Measurements from ENCODE around the gene BRINP1. TPM values are rescaled to one million over a fixed set of nuclear protein-coding genes. Genes with fewer than 3 reads are reported as not detected.

BRINP1 gene
- total RNA-seq, 2 donors from 2014 or later = 0.44 to 1.9 TPM

DNA sequence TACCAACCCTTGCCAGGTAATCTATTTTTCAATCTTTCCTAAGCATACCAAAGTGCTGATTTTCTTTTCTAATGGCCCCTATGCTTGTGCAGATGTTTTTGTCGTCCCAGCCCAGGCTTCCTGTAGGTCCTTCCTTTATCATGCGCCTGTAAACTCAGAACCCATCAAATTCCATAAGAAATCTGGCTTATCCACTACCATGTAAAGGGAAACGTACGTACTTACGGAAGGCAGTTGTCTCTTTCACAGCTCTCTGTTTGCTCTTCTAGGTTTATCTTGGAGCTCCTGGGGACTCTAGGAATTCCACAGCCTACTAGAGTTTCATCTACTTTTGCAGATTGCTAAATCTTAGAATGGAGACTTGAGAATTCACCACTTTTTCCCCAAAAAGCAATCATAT, 9.0 kb downstream of the BRINP1 start:
- no peak for DNase-seq

DNA sequence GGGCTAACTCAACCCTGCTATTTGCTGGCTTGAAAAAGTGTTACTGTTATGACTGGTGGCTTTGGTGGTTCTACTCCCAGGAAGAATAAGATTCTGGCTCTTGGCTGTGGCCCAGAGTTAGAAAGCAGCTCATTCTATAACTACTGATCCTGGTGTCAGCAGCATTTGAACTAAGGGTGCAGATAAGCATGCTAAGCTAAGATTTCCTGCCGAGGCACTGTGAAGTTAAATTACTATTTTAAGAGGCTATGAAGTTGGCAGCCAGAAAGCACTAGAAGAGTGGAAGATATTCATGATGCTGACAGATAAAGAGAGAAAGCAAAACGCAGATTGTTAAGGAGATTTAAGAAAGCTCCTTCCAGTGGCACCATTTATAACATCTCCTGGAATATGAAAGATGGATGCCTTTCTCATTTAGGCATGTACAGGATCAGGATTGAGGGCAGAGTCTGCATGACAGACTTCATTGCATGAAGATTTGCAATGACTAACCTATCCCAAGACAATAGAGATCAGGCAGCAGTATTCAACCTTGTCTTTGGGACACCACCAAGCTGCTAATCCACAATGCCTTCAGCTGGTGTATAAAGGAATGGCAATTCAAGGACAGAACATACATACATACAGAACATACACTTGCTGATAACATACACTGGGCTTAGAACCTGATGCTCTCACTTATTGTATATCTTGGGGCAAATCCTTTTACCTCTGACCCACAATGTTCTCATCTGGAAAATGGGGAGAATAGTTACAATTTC, 11.7 kb downstream of the BRINP1 start:
- DNase-seq (no peak), ATAC-seq (no peak)
- intact Hi-C loops (cut with DNase I) = no loop called here

More for the DNA sequence above, 9.0 kb downstream of the BRINP1 start:
- intact Hi-C loops (cut with DNase I) = loop anchor here (5.0 to 10.0 kb wide), 4 partner anchors 763 to 1575 kb away; no protein-coding TSS in a partner anchor
- no peak for ATAC-seq

DNA sequence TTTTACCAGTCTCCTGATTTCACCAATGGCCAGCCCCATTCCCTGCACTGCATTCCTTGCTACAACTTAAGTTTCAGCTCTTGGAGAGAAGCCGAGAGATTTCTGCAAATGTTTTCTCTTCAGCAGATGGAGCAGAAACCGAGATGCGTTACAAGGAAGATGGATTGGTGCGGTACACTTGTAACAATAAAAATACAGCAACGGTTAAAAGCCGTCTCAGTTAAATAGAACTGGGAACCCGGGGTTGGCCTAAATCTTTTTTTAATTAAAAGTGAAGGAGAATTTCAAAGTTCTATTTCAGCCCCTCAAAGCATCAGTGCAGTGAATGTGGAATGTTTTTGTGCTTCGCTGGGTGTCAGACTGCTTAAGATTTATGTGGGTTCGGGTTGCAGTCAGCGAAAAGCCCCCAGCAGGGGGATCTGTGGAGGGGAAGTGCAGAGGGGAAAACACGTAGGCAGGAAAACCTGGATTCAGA, 19.8 kb downstream of the BRINP1 start:
- ATAC-seq (no peak), DNase-seq (no peak)
- intact Hi-C loops (cut with DNase I) = no loop called here

DNA sequence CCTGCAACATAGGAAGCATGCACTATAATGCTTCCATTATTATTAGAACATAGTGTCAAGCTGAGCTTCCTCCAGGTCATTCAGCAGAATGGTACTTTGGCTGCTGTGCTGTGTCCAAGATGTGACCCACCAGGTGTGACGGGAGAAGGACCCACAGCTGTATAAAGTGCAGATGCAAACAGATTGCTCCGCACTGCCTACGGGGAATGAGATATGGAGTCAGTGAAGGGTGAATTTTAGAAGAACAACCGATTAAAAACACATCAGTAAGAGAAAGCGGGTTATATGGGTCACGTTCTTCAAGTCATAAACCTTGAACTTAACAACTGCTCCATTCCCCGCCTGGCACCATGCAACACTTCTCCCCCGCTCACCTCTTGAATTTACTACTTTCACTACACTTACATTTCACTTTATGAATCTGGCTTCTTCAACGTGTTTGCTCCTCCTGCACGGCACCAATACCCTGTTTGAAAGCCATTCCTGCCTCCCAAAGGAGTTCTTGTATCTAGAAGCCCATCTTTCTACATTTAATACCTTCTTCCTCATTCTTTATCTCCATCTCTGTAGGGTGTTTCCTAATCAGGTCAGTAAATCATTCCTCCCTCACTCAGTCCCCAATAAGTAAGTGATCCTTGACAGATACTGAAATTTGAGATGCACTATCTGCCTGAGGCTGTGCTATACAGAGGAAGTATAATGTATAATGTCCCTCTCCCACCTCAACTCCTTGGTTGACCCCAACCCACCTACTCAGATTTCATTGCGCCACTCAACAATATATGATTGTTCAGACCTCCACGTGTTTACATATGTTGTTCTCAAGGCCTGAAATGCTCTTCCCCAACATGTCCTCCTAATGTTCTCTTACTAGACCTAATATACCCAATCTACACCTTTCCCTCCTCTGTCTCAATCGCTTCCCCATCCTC, 25.9 kb downstream of the BRINP1 start:
- no peak for ATAC-seq

DNA sequence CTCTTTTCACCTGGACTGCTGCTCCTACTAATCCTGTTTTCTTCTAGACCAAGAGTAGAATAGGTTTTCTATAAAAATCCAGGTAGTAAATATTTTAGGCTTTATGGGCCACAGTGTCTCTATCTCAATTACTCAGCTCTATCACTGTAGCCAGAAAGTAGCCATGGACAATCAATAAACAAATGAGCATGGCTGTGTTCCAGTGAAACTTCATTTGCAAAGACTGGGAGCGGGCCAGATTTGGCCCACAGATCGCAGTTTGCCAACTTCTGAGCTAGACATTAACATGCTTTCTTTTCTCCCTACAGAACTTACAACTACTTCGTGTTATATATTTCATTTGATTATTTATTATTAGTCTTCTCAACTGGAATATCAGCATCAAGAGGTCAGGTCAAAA, 30.2 kb downstream of the BRINP1 start:
- intact Hi-C loops (cut with DNase I) = no loop called here
- DNase-seq = no peak
- no peak for ATAC-seq

More for the DNA sequence above, 25.9 kb downstream of the BRINP1 start:
- no peak for DNase-seq
- intact Hi-C loops (cut with DNase I) = no loop called here

DNA sequence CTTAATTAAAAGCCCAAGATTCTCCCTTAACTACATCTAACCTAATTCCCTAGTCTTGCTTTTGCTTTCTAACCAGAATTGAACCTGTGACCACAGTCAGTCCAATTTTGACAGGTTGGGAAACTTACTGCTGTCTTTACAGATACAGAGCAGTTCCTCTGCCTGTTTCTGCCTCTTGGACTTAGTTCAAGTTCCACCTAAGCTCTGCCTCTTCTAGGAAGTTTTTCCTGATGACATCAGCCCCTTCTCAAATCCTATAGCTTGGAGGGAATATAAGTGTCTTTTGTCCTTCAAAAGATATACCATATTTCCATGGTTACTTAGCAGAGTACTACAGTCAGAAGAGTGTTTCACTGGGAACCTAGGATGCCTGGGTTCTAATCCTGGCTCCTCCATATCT, 31.7 kb downstream of the BRINP1 start:
- ATAC-seq (no peak), DNase-seq (no peak)
- intact Hi-C loops (cut with DNase I) = no loop called here

DNA sequence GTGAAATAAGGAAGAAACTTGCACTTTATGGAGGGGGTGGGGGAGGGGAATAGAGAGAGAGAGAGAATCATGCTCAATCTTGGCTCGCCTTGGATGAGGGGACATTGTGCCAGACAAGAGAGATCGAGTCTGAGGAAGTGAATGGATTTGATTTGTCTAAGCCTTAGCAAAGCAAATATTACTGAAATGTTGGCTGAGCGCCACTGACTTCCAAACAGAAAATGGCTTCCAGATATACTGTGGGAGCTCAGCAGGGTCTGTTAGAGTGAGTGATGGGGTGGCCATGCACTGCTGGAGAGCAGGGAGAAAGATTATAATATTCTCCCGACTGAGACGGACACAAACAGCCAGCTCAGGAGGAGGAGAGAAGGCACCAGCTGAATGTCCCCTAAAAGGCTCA, 34.5 kb downstream of the BRINP1 start:
- no peak for DNase-seq
- ATAC-seq = no peak
- intact Hi-C loops (cut with DNase I) = no loop called here

DNA sequence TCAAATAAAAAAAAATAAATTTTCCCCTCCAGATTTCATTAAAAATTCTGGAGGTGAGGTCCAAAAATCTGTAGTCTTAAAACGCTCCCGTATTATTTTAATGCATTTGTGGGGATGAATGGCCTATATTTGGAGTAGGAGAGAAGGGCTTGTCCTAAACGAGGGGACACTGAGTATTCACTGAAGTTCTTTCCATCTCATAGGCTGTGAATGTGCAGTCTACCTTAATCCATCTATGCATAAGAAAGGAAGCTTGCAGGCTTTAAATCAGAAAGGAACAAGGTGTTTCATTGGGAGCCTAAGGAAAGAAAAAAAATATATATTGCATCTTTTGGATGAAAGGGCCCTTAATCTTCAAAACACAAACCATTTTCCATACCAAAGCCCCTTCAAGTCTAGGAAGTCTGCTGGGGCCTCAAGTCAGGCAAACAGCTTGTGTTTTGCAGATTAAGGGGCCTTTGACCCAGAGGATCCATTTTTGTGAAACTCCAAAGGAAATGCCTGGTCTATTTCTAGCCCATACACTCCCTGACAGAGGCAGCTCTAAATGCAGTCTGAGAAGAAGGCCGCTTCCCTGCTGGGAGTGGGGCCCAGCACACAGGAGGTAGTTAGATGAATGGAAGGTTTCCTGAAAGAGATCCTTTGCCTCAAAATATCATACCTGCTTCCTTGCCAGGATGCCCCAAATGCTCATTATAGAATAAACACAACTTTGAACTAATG, 35.6 kb downstream of the BRINP1 start:
- intact Hi-C loops (cut with DNase I) = no loop called here
- ATAC-seq = no peak
- no peak for DNase-seq

DNA sequence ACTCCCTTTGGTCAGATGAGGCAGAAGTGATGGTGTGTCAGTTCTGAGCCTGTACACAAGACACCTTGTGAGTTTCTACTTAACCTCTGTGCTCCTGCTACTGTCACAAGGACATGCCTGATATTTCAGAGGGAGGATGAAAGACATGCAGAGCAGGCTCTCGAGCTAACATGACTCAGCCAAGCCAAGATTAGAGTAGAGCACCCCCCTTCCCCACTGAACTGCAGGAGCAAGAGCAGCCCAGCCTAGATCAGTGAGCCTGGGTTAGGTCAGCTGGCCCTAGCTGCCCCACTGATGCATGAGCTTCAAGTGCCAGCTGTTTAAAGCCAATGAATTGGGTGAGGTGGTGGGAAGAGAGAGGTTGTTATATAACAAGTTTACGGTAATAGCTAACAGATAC, 36.7 kb downstream of the BRINP1 start:
- no peak for ATAC-seq
- no peak for DNase-seq
- intact Hi-C loops (cut with DNase I) = no loop called here

DNA sequence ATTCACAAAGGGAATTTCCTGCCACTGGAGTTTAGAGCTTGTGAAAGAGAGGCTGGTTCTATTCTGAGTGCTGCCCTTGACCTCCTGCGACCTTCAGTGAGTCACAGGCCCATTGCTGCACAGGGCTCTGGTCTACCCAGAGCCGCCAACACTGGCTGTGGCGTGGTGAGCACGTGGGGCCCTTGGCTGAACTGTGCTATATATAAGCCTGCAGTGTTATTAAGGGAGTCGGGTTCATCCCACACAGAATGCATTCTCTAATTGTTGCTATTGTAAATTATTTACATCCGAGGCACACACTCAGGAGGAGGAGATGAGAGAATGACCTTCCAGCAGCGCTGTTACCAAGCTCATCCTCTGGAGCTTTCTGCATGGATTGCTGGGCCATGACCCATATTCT, 47.1 kb downstream of the BRINP1 start:
- intact Hi-C loops (cut with DNase I) = no loop called here
- DNase-seq (peak; percentile 63), ATAC-seq (peak; percentile 87 to 97)

DNA sequence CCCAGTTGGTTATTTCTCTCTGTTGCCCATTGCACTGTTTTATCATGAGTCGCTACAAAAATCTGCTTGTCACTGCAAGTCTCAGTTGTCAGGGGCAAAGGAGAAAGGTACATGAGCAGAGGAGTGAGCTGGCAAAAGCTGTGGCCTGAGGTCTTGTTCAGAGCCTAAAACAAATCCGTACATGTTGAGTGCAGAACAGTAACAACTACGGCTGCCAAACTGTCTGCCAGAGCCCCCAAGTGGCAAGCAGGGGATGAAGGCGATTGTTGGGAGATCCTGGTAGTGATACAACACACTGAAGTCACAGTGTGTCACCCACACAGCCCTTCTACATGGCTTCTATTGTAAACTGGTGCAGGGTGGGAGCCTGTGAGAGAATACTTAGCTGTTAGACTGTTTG, 50.9 kb downstream of the BRINP1 start:
- ATAC-seq (no peak), DNase-seq (no peak)
- intact Hi-C loops (cut with DNase I) = no loop called here

DNA sequence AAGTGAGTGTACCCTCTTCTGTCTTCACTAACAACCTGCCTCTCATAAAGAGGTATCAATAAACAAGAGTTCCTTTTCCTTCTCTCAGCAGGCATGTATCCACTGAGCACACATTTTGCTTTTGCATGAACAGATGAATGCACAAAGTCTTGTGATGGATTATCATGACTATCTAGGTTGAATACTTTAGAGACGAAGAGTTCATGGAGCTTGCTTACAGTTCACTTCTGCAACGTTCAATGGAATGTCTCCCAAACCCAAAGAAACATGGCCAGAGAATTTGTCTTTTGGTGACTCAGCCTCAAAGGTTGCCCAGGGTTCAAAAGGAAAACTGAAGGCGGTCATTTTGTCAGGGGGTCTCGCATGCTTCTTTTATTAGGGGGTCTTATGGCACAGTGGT, 55.4 kb downstream of the BRINP1 start:
- intact Hi-C loops (cut with DNase I) = no loop called here
- ATAC-seq = no peak

DNA sequence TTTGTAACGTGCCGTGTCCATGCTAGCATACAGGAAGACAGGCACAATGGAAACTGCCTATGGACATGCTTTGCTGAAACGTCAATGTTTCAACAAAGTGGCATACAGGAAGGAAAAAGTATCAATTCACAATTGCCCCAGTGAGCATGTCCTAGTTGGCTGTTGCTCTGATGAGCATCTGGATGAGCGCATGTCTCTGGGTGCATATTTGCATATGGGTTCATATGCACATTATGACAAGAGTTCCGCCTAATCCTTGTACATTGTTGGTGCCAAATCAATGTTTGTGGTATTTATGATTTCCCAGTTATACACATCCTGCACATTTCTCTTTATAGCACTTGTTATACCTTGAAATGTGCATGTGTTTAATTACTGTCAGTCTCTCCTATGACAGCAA, 58.5 kb downstream of the BRINP1 start:
- intact Hi-C loops (cut with DNase I) = no loop called here
- ATAC-seq (no peak), DNase-seq (no peak)

More for the DNA sequence above, 55.4 kb downstream of the BRINP1 start:
- DNase-seq = no peak

DNA sequence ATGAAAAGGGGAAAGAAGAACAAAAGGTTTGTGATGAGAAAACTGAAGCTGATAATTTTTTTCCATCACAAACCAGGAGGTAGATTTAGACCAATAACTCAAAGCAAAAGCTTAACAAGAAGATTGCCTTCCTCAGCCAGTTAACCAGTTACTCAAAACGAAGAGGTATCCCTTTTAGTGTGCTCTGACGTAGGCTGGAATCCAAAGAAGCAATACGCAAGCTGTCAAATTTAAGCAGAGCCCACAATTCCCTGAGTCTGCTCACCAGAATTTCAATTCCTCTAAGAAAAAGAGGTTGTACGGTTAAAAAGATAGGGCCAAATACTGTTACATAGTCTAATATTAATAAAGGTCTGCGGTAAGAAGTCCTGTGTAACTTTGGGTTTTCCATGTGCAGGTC, 61.8 kb downstream of the BRINP1 start:
- intact Hi-C loops (cut with DNase I) = no loop called here
- DNase-seq = no peak
- ATAC-seq = no peak

DNA sequence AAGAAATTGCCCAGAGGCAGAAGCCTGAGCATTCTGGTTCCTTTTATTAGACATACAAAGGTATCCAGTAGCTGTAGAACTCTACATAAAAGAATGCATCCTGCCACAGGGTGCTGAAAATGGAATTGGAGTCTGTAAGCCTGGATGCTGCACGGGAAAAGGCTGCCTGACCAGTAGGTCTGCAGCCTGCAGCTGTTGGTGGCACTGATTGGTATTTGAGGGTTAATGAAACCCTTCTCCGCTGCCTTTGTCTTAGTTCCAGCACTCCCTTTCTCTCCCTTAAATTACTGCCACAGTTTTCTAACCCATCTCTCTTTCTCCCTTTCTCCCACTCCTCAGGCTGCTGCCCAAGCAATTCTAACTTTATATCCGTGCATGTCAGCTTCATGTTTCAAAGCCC, 64.7 kb downstream of the BRINP1 start:
- ATAC-seq (no peak), DNase-seq (no peak)
- intact Hi-C loops (cut with DNase I) = no loop called here

DNA sequence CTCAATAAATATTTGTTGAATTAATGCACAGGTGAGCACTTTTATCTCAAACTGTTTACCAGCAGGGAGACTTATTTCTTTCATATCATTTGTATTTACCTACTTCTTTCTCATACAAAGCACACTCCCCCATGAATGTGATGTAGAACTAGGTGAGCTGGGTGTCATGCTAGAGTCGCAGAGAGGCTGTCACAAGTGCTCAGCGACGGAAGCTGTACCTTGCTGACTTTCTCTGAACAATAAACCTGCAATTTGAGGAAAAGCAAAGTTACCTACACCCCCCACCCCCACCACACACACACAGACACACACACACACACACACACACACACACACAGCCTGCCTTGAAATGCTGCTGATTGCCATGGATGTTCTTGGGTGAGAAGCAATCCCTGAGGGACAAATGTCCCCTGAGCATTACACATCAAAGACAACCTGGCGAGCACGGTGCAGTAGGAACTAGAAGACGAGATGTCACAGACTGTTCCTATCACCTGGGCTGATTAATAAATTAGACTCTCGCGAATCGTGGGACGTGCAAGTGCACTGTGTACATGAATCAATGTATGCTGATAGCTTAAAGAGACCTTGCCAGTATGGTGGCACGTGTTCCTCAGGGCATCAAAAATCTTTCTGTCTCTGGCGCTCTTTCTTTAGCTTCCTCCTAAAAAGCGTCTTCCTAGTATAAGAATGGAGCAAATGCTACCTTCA, 66.1 kb downstream of the BRINP1 start:
- no peak for DNase-seq
- no peak for ATAC-seq
- intact Hi-C loops (cut with DNase I) = no loop called here

DNA sequence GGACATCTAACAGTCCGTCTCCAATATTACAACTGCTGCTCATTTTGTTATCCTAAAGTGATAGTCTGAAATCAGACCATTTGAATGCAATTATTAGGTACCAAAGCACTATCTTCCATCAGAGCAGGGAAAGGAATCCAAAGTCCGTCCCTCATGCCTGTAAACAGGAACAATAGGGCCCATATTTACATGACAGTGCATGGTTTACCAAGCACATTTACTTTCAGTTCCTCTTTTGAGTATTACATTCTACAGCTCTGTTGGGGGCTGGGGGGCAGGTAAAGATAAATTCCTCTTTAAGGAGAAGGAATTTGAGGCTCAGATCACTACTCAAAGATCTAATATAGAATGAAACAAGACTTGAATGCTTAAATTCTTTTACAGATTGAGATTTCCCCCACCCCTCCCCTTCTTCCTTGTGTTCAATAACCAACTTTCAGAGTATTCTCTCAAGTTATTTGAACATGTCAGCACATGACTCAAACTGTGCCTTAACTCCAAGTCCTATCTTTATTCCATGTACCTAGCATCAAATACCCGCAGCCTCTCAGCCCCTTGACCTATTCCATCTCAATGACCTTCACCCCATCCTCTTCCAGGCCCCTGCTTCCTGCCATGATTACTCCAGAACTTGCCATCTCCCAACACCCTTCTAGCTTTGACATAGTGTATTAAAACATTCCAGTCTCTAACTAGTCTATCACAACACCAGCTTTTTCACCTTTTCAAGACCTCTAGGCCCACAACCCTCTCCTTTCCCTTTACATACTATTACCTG, 71.0 kb downstream of the BRINP1 start:
- intact Hi-C loops (cut with DNase I) = loop anchor here (10.0 kb wide), 2 partner anchors 463 to 703 kb away; no protein-coding TSS in a partner anchor
- ATAC-seq (no peak), DNase-seq (no peak)

DNA sequence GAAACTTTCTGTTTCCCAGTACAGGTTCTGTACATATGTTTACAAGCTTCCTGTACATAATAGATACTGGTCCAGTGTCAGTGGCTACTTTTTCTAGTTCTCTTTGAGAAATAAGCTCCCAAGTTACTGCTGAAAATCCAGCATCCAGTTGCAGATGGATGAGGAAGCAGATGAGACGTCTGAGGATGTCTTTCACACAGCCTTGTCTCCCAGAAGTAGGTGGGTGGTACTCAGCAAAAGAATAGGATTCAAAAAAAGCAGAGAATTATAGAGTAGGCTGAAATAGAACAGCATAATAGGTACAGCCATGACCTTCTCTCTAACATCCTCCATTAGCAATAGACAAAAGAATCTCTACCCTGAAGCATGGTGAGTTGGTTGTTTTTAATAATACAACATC, 77.7 kb downstream of the BRINP1 start:
- intact Hi-C loops (cut with DNase I) = loop anchor here (10.0 kb wide), 2 partner anchors 457 to 697 kb away; no protein-coding TSS in a partner anchor

More for the DNA sequence above, 77.7 kb downstream of the BRINP1 start:
- ATAC-seq (no peak), DNase-seq (no peak)
